Peyer's patch (tissue), 4 donors: Measurements from ENCODE around the gene SLC45A3. TPM values are rescaled to one million over a fixed set of nuclear protein-coding genes. Genes with fewer than 3 reads are reported as not detected.
A peak's percentile ranks its signal among the peaks of the same experiment; 100 is the strongest.

ENCODE experiments used
- DNase-seq, 3 donors: peaks; one replicate each; pipeline ENCODE4 v3.0.0-alpha.2; 2017 to 2019
- H3K27ac ChIP-seq, 4 donors: fragments of 200-600 bp; sonication (generic); one replicate each; pipeline ENCODE4 v1.5.1; 2016 to 2019
- H3K27me3 ChIP-seq, 2 donors: fragments of 200-600 bp; sonication (generic); one replicate each; pipeline ENCODE4 v1.5.1; 2019
- H3K36me3 ChIP-seq, 3 donors: fragments of 200-600 bp; sonication (generic); one replicate each; pipeline ENCODE4 v1.5.1; 2016 to 2019
- H3K4me1 ChIP-seq, 4 donors: fragments of 200-600 bp; sonication (generic); one replicate each; pipeline ENCODE4 v1.5.1; 2016 to 2019
- H3K4me3 ChIP-seq, 4 donors: fragments of 200-600 bp; sonication (generic); 1 replicate in 3 of 4; 2 replicates in 1 of 4; pipeline ENCODE4 v1.5.1; 2016 to 2019; ENCODE audit warnings: mild to moderate bottlenecking in 1 of 4
- H3K9me3 ChIP-seq, 4 donors: fragments of 200-600 bp; sonication (generic); one replicate each; pipeline ENCODE4 v1.5.1; 2016 to 2019; ENCODE audit warnings: mild to moderate bottlenecking in 1 of 4
- POLR2A ChIP-seq, 2 donors: fragments of 450-650 bp; IDR thresholded peaks; one replicate each; pipeline ENCODE4 v1.5.1; 2017; ENCODE audit warnings: antibody characterized with exemption in 2 of 2, mild to moderate bottlenecking in 2 of 2, moderate library complexity in 2 of 2
- total RNA-seq, 4 donors: library from RNA; depleted of rRNA; stranded (reverse); fragments of >200 nt; gene quantifications; one replicate each; pipeline ENCODE4 v1.1.0, GENCODE V29; 2016
- TF ChIP-seq, protein P1 (sequence below), 6 experiments: fragments of 450-650 bp in 4 of 6; fragments of 200-600 bp in 2 of 6; sonication (generic) in 1 of 6; IDR thresholded peaks; one replicate each; pipeline ENCODE4 v1.5.1; 2017 to 2019; ENCODE audit warnings: antibody characterized with exemption in 6 of 6, mild to moderate bottlenecking in 3 of 6, moderate library complexity in 1 of 6

The SLC45A3 gene
- total RNA-seq, 4 donors from 2014 or later: 7.4 to 16.0 (median 11.2) TPM

DNA sequence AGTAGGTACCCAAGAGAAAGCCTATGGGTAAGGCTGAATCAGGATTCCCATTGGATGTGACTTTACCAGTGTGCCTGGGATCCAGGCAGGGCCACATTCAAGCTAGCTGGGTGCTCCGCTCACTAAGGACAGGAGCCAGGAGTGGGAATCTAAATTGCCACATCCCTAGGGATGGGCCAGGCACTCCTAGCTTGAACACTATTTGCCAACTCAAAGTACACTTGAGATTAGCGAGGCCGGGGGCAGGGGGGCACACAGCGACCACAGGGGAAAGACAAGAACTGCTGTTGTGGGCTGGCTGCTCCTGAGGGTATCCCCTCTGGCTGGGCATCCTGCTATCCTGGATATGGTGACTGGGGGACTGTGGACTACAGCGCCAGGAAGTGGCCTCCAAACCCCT is 4.3 kb downstream of the SLC45A3 start:
- peak in 1 of 3 donors; percentile 51 for DNase-seq
- TF ChIP-seq, protein P1, sequence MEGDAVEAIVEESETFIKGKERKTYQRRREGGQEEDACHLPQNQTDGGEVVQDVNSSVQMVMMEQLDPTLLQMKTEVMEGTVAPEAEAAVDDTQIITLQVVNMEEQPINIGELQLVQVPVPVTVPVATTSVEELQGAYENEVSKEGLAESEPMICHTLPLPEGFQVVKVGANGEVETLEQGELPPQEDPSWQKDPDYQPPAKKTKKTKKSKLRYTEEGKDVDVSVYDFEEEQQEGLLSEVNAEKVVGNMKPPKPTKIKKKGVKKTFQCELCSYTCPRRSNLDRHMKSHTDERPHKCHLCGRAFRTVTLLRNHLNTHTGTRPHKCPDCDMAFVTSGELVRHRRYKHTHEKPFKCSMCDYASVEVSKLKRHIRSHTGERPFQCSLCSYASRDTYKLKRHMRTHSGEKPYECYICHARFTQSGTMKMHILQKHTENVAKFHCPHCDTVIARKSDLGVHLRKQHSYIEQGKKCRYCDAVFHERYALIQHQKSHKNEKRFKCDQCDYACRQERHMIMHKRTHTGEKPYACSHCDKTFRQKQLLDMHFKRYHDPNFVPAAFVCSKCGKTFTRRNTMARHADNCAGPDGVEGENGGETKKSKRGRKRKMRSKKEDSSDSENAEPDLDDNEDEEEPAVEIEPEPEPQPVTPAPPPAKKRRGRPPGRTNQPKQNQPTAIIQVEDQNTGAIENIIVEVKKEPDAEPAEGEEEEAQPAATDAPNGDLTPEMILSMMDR (IDR thresholded peaks at IDR 0.05): no peak
- no peak for TF ChIP-seq POLR2A (IDR thresholded peaks at IDR 0.05)
- H3K36me3 ChIP-seq: no peaks in the 10 kb centered on the region
- H3K9me3 ChIP-seq: no peaks in the 10 kb centered on the region
- peaks cover 0 to 52% (median 15%) of the 10 kb centered on the region in 4 donors for H3K4me1 ChIP-seq
- no peaks in the 10 kb centered on the region for H3K27me3 ChIP-seq
- no peak overlapping the region for H3K4me3 ChIP-seq
- H3K27ac ChIP-seq: peak overlapping the region in 3 of 4 donors; percentile 48 to 74 (median 74)

DNA sequence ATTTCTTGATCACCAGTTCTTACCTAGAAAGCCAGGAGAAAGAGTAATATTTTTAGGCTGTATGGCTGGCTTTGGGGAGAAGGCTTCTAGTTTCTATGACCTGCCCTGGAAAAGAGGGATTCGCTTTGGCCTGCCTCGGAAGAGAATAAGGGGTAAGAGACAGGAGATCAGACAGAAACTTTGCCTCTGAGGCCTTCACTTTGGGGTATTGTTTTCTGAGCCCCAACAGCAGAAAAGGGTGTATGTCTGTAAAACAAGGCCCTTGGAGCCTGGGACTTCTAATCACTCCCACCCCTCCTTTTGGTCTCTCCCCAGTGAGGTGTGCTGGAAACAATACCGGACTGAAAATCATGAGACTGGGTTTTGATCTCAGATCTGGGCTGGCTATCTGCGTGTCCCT is 5.1 kb downstream of the SLC45A3 start:
- H3K4me1 ChIP-seq: peaks cover 0 to 52% (median 17%) of the 10 kb centered on the region in 4 donors
- H3K36me3 ChIP-seq: no peaks in the 10 kb centered on the region
- peak overlapping the region in 3 of 4 donors; percentile 48 to 74 (median 74) for H3K27ac ChIP-seq
- no peaks in the 10 kb centered on the region for H3K27me3 ChIP-seq
- H3K4me3 ChIP-seq: no peak overlapping the region
- no peaks in the 10 kb centered on the region for H3K9me3 ChIP-seq
- no peak for TF ChIP-seq POLR2A (IDR thresholded peaks at IDR 0.05)
- TF ChIP-seq, protein P1 (IDR thresholded peaks at IDR 0.05): no peak
- DNase-seq: no peak

DNA sequence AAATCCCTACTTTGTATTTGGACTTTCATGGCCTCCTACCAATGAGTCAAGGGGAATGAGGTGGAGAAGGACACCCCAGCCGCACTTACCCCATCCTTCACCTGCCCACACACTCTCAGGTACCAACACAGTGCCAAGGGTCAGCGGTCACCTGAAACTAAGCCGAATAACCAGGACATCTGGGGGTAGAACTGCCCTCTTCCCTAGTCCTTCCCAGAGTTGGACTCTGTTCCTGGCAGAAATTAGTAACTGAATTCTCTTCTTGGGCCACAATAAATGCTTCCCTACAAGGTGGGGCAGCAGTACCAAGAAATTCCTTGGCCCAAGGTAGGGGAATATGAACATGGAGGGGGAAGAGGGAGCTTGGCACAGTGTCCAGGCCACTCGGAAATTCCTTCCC is 7.3 kb downstream of the SLC45A3 start:
- peaks cover 0 to 58% (median 19%) of the 10 kb centered on the region in 4 donors for H3K4me1 ChIP-seq
- DNase-seq: no peak
- no peaks in the 10 kb centered on the region for H3K27me3 ChIP-seq
- H3K27ac ChIP-seq: no peak overlapping the region
- H3K9me3 ChIP-seq: no peaks in the 10 kb centered on the region
- H3K4me3 ChIP-seq: no peak overlapping the region
- no peak for TF ChIP-seq POLR2A (IDR thresholded peaks at IDR 0.05)
- no peaks in the 10 kb centered on the region for H3K36me3 ChIP-seq

DNA sequence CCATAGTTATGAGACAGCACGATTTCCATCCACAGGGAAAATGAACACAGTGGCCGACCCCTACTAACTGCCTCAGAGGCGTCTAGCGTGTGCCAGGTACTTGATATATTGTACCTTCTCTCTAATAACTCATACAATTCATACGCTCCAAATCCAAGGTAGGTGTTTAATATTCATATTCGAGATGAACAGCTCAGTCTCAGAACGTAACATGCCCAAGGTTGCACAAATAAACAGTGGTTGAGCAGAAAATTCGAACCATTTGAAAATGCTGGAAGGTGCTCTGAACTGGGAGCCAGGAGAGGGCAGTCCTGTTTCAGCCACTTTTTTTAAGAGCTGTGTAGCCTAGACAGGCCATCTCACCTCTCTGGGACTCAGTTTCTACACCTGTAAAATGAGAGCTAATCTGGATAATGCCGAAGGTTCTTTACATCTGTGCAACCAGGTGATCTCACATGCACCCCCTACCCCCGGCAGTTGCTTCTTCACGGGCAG is 7.9 kb downstream of the SLC45A3 start:
- no peak overlapping the region for H3K4me3 ChIP-seq
- H3K36me3 ChIP-seq: no peaks in the 10 kb centered on the region
- DNase-seq: no peak
- no peak for TF ChIP-seq POLR2A (IDR thresholded peaks at IDR 0.05)
- TF ChIP-seq, protein P1 (IDR thresholded peaks at IDR 0.05): no peak
- H3K27ac ChIP-seq: peak overlapping the region in 1 of 4 donors; percentile 17
- no peaks in the 10 kb centered on the region for H3K27me3 ChIP-seq
- H3K9me3 ChIP-seq: no peaks in the 10 kb centered on the region
- H3K4me1 ChIP-seq: peaks cover 0 to 58% (median 19%) of the 10 kb centered on the region in 4 donors

DNA sequence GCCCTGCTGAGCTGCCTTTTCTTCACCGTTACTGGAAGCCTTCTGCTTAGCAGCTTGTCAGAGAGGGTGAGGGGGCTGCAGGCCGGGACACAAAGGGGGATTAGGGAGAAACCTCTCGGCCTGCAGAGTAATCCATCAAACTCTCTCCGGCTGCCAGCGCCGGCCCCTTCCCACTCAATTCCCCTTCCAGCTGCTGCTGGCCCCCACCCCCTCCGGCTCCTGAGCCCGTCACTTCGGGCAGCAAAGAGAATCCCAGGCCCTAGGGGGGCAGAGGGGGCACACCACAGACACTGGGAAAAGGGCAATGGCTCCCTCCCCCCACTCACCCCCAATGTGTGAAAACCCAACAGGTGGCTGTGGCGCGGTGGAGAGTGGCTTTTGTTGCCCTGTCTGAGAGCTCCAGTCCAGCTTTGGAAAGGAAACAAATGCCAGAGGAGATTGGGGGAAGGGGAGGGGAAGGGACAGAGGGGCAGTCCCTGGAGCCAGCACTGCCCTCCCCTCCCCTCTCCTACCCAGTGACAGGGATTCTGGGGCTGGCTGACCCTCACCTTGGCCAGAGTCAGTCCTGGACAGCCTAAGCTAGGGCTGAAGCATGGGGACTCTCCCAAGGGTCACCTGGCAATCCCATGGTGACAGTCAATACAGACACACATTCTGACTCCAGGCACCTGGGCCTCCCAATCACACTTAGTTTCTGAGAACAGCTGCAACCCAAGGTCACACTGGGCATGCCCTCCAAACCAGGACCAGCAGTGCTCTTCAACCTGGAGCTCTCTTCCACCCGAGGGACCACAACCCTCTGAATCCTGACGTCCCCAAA is 9.5 kb downstream of the SLC45A3 start:
- H3K9me3 ChIP-seq: no peaks in the 10 kb centered on the region
- TF ChIP-seq, protein P1 (IDR thresholded peaks at IDR 0.05): no peak
- TF ChIP-seq POLR2A (IDR thresholded peaks at IDR 0.05): no peak
- no peak for DNase-seq
- H3K4me3 ChIP-seq: no peak overlapping the region
- peaks cover 0 to 56% (median 22%) of the 10 kb centered on the region in 4 donors for H3K4me1 ChIP-seq
- H3K27ac ChIP-seq: peak overlapping the region in 1 of 4 donors; percentile 79
- no peaks in the 10 kb centered on the region for H3K36me3 ChIP-seq
- H3K27me3 ChIP-seq: no peaks in the 10 kb centered on the region

DNA sequence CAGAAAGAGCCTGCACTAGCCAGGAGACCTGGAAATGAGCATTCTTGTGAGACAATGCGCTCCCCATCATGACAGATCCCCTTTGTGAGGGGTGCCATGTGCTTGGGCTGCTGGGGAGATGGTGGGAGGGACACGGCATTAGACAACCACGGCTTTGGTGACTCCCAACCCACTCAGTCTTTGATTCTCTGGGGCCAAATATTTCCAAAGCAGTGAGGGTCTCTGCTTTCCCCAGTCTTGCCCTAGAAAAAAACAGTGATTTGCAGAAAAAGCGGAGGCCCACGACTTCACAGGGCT is 10.2 kb downstream of the SLC45A3 start:
- Histone ChIP-seq H3K4me1 (peaks cover 0 to 57% (median 26%) of the 10 kb centered on the region in 4 donors), H3K27ac (peak overlapping the region in 1 of 4 donors; percentile 79), H3K4me3 (no peak overlapping the region), H3K36me3 (no peaks in the 10 kb centered on the region), H3K9me3 (no peaks in the 10 kb centered on the region), H3K27me3 (no peaks in the 10 kb centered on the region)
- DNase-seq: no peak
- no peak for TF ChIP-seq POLR2A (IDR thresholded peaks at IDR 0.05)
- TF ChIP-seq, protein P1 (IDR thresholded peaks at IDR 0.05): no peak
